ENCODE results near the gene CCDC39.

Gene CCDC39

DNA sequence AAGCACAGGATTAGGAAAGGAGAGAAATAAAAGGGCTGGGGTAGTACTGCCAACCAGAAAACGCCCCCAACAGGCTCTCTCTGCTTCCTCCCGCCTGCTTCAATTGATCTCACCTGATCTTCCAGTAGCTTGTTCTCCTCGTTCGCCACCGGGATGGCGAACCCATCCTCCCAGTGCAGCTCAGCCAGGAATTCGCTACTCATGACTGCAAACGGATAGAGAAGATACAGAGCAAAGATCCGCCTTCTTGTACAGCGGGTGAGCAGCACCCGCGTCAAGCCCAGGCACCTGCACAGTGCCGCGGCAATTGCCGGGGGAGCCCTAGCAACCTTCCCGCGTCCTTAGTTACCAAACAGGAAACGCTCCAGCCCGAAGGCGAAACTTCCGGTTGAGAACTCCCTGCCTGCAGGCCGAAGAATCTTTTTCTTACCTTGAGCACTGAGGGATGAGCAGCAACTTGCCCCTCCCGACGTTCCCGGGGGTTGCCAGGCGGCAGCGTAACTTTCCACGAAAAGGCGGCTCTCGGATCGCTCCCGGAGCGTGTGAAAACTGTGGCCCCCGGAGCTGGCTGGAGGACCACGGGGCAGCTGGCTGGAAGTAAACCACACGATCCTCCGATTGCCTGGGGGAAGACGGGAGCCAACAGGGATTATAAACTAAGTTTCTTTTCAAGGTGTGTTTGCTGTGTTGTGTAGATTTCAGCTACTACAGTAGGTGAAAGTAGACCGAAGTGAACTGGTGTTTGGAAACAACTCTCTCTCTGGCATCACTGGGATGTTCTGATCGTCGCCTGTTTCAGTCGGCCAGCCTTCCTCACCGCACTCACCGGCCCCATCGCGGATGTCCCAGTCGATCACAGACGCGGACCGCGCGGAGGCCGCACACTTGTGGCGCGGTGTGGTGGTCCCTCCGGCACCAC lies at the start of gene CCDC39 (continued):
- peak; percentile 82 for TF ChIP-seq ZBTB17 (tag by site-specific recombination; IDR thresholded peaks at IDR 0.05)
- TF ChIP-seq ZNF311 (tag by site-specific recombination; IDR thresholded peaks at IDR 0.05; ENCODE audit: borderline replicate concordance): no peak
- TF ChIP-seq, protein P1, sequence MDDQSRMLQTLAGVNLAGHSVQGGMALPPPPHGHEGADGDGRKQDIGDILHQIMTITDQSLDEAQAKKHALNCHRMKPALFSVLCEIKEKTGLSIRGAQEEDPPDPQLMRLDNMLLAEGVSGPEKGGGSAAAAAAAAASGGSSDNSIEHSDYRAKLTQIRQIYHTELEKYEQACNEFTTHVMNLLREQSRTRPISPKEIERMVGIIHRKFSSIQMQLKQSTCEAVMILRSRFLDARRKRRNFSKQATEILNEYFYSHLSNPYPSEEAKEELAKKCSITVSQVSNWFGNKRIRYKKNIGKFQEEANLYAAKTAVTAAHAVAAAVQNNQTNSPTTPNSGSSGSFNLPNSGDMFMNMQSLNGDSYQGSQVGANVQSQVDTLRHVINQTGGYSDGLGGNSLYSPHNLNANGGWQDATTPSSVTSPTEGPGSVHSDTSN (CRISPR knock-in tag; IDR thresholded peaks at IDR 0.05): no peak
- TF ChIP-seq MZF1 (tag by site-specific recombination; IDR thresholded peaks at IDR 0.05; ENCODE audit: borderline replicate concordance): no peak
- no peak for TF ChIP-seq KLF7 (tag by site-specific recombination; IDR thresholded peaks at IDR 0.05; ENCODE audit: borderline replicate concordance)
- TF ChIP-seq ZNF501 (tag by site-specific recombination; IDR thresholded peaks at IDR 0.05): peak; percentile 11; the same call in 1 of the 2 replicates
- TF ChIP-seq ZEB2 (tag by site-specific recombination; IDR thresholded peaks at IDR 0.05): no peak
- TF ChIP-seq ZFP41 (tag by site-specific recombination; IDR thresholded peaks at IDR 0.05; ENCODE audit: borderline replicate concordance): no peak
- no peak for TF ChIP-seq ZNF292 (tag by site-specific recombination; IDR thresholded peaks at IDR 0.05; ENCODE audit: borderline replicate concordance, low read depth)
- TF ChIP-seq, protein P2, sequence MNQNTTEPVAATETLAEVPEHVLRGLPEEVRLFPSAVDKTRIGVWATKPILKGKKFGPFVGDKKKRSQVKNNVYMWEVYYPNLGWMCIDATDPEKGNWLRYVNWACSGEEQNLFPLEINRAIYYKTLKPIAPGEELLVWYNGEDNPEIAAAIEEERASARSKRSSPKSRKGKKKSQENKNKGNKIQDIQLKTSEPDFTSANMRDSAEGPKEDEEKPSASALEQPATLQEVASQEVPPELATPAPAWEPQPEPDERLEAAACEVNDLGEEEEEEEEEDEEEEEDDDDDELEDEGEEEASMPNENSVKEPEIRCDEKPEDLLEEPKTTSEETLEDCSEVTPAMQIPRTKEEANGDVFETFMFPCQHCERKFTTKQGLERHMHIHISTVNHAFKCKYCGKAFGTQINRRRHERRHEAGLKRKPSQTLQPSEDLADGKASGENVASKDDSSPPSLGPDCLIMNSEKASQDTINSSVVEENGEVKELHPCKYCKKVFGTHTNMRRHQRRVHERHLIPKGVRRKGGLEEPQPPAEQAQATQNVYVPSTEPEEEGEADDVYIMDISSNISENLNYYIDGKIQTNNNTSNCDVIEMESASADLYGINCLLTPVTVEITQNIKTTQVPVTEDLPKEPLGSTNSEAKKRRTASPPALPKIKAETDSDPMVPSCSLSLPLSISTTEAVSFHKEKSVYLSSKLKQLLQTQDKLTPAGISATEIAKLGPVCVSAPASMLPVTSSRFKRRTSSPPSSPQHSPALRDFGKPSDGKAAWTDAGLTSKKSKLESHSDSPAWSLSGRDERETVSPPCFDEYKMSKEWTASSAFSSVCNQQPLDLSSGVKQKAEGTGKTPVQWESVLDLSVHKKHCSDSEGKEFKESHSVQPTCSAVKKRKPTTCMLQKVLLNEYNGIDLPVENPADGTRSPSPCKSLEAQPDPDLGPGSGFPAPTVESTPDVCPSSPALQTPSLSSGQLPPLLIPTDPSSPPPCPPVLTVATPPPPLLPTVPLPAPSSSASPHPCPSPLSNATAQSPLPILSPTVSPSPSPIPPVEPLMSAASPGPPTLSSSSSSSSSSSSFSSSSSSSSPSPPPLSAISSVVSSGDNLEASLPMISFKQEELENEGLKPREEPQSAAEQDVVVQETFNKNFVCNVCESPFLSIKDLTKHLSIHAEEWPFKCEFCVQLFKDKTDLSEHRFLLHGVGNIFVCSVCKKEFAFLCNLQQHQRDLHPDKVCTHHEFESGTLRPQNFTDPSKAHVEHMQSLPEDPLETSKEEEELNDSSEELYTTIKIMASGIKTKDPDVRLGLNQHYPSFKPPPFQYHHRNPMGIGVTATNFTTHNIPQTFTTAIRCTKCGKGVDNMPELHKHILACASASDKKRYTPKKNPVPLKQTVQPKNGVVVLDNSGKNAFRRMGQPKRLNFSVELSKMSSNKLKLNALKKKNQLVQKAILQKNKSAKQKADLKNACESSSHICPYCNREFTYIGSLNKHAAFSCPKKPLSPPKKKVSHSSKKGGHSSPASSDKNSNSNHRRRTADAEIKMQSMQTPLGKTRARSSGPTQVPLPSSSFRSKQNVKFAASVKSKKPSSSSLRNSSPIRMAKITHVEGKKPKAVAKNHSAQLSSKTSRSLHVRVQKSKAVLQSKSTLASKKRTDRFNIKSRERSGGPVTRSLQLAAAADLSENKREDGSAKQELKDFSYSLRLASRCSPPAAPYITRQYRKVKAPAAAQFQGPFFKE (tag by site-specific recombination; IDR thresholded peaks at IDR 0.05; ENCODE audit: borderline replicate concordance): no peak
- TF ChIP-seq ZNF23 (tag by site-specific recombination; IDR thresholded peaks at IDR 0.05; ENCODE audit: borderline replicate concordance): no peak
- no peak for TF ChIP-seq ZNF223 (tag by site-specific recombination; IDR thresholded peaks at IDR 0.05)
- no peak for TF ChIP-seq ZNF121 (tag by site-specific recombination; IDR thresholded peaks at IDR 0.05)
- TF ChIP-seq ZNF664 (tag by site-specific recombination; IDR thresholded peaks at IDR 0.05): no peak
- peak; percentile 89 for TF ChIP-seq SCRT2 (tag by site-specific recombination; IDR thresholded peaks at IDR 0.05)
- no peak for TF ChIP-seq ZNF132 (tag by site-specific recombination; IDR thresholded peaks at IDR 0.05; ENCODE audit: borderline replicate concordance)
- TF ChIP-seq, protein P3, sequence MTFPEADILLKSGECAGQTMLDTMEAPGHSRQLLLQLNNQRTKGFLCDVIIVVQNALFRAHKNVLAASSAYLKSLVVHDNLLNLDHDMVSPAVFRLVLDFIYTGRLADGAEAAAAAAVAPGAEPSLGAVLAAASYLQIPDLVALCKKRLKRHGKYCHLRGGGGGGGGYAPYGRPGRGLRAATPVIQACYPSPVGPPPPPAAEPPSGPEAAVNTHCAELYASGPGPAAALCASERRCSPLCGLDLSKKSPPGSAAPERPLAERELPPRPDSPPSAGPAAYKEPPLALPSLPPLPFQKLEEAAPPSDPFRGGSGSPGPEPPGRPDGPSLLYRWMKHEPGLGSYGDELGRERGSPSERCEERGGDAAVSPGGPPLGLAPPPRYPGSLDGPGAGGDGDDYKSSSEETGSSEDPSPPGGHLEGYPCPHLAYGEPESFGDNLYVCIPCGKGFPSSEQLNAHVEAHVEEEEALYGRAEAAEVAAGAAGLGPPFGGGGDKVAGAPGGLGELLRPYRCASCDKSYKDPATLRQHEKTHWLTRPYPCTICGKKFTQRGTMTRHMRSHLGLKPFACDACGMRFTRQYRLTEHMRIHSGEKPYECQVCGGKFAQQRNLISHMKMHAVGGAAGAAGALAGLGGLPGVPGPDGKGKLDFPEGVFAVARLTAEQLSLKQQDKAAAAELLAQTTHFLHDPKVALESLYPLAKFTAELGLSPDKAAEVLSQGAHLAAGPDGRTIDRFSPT (tag by site-specific recombination; IDR thresholded peaks at IDR 0.05): no peak
- TF ChIP-seq, protein P4, sequence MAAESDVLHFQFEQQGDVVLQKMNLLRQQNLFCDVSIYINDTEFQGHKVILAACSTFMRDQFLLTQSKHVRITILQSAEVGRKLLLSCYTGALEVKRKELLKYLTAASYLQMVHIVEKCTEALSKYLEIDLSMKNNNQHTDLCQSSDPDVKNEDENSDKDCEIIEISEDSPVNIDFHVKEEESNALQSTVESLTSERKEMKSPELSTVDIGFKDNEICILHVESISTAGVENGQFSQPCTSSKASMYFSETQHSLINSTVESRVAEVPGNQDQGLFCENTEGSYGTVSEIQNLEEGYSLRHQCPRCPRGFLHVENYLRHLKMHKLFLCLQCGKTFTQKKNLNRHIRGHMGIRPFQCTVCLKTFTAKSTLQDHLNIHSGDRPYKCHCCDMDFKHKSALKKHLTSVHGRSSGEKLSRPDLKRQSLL (tag by site-specific recombination; IDR thresholded peaks at IDR 0.05): no peak
- TF ChIP-seq ZNF112 (tag by site-specific recombination; IDR thresholded peaks at IDR 0.05): no peak
- no peak for TF ChIP-seq ZIC2 (tag by site-specific recombination; IDR thresholded peaks at IDR 0.05)
- peak; percentile 56; the same call in 1 of the 2 replicates for TF ChIP-seq ZNF341 (tag by site-specific recombination; IDR thresholded peaks at IDR 0.05; ENCODE audit: low read depth)
- TF ChIP-seq ZNF394 (tag by site-specific recombination; IDR thresholded peaks at IDR 0.05; ENCODE audit: borderline replicate concordance): no peak
- TF ChIP-seq MEIS1 (CRISPR knock-in tag; IDR thresholded peaks at IDR 0.05; ENCODE audit: borderline replicate concordance): no peak
- TF ChIP-seq, protein P5, sequence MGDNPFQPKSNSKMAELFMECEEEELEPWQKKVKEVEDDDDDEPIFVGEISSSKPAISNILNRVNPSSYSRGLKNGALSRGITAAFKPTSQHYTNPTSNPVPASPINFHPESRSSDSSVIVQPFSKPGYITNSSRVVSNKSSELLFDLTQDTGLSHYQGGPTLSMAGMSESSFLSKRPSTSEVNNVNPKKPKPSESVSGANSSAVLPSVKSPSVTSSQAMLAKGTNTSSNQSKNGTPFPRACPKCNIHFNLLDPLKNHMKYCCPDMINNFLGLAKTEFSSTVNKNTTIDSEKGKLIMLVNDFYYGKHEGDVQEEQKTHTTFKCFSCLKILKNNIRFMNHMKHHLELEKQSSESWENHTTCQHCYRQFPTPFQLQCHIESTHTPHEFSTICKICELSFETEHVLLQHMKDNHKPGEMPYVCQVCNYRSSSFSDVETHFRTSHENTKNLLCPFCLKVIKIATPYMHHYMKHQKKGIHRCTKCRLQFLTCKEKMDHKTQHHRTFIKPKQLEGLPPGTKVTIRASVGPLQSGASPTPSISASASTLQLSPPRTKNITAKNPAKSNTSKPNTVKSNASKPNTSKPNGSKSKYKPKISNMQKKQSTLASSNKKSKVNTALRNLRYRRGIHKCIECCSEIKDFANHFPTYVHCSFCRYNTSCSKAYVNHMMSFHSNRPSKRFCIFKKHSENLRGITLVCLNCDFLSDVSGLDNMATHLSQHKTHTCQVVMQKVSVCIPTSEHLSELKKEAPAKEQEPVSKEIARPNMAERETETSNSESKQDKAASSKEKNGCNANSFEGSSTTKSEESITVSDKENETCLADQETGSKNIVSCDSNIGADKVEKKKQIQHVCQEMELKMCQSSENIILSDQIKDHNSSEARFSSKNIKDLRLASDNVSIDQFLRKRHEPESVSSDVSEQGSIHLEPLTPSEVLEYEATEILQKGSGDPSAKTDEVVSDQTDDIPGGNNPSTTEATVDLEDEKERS (tag by site-specific recombination; IDR thresholded peaks at IDR 0.05): no peak
- no peak for TF ChIP-seq ZNF707 (tag by site-specific recombination; IDR thresholded peaks at IDR 0.05)

Measured in HEK293 (cell line).